ENCODE measurements around the gene ZDHHC6. TPM values are rescaled to one million over a fixed set of nuclear protein-coding genes. Genes with fewer than 3 reads are reported as not detected.

ZDHHC6 gene, protein sequence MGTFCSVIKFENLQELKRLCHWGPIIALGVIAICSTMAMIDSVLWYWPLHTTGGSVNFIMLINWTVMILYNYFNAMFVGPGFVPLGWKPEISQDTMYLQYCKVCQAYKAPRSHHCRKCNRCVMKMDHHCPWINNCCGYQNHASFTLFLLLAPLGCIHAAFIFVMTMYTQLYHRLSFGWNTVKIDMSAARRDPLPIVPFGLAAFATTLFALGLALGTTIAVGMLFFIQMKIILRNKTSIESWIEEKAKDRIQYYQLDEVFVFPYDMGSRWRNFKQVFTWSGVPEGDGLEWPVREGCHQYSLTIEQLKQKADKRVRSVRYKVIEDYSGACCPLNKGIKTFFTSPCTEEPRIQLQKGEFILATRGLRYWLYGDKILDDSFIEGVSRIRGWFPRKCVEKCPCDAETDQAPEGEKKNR
- 18.5 and 19.0 TPM in 2 replicates for polyA plus RNA-seq (2013)

DNA sequence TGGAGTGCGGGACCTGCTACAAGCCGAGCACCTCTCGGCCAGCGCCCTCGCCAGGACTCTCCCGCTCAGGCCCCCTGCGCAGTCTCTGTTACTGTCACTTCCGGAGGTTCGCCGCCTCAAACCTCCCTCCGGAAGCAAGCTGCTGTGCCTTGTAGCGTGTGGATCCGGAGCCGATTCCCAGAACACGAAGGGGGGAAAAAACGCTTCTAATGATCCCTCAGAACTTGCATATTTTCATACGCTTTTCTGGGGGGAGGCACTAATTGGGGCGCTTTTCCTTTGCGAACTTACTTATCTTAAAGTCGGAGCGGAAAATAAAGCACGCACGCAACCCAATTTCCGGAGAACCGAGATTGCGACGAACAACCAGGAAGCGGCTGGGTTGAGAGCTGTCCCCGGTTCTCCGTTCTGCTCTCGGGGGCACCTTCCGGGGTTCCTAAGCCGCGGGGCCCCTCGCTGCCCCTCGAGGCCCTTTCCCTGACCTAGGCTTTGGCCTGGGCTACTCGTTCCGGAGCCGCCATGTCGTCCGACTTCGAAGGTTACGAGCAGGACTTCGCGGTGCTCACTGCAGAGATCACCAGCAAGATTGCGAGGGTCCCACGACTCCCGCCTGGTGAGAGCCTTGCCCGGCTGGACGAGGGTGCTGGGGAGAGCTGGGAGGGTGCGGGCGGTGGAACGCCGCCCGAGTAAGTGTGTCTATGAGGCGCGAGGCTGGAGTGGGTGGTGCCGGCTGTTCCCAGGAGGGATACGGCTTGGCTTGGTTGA lies at the start of gene ZDHHC6, which contains the start of gene VTI1A:
Gene ZDHHC6, minus strand, starts transcription at position 60 of the 765 bp plus-strand sequence. CDS start 1,478 bp downstream, outside the sequence.
Gene VTI1A, plus strand, starts transcription at position 361 of the 765 bp plus-strand sequence. Its CDS starts 159 bp downstream, at position 520.
- H3K36me3 ChIP-seq (ENCODE audit: control insufficient read depth in 1 of 2, insufficient read depth in 2 of 2, low read length in 2 of 2): peaks cover 0 to 9% of the 10 kb centered on the region in 2 experiments
- peak within 1 kb of the TSS; percentile 85 for H2BK5ac ChIP-seq (ENCODE audit: low read depth, low read length, poor library complexity)
- H4K91ac ChIP-seq (ENCODE audit: low read depth, low read length): peak within 1 kb of the TSS; percentile 78
- no peaks in the 10 kb centered on the region for H3K9me3 ChIP-seq (ENCODE audit: insufficient read depth, low read depth, low read length)
- peaks cover 0 to 5% of the 10 kb centered on the region in 2 experiments for H3K4me1 ChIP-seq (ENCODE audit: control insufficient read depth in 1 of 2, insufficient read depth in 2 of 2, low read length in 2 of 2)
- no peaks in the 10 kb centered on the region for H3K27me3 ChIP-seq (ENCODE audit: insufficient read depth, low read length)
- peak within 1 kb of the TSS; percentile 96 for H4K12ac ChIP-seq (ENCODE audit: low read depth, low read length)
- H3K14ac ChIP-seq (ENCODE audit: low read length): peak within 1 kb of the TSS; percentile 92
- H3K4ac ChIP-seq (ENCODE audit: low read depth, low read length): peak within 1 kb of the TSS; percentile 97
- peak within 1 kb of the TSS; percentile 16 for H3K27ac ChIP-seq (ENCODE audit: low read depth, low read length)
- WGBS (ENCODE audit: extremely low coverage, insufficient coverage, insufficient read length): no CpG with 5 or more reads among the region's 59 CpGs
- peak within 1 kb of the TSS; percentile 99 for H2AFZ ChIP-seq (ENCODE audit: insufficient read depth, low read length, poor library complexity)
- peak within 1 kb of the TSS; percentile 81 for H2BK120ac ChIP-seq (ENCODE audit: insufficient read depth, low read length, poor library complexity)
- peak within 1 kb of the TSS; percentile 82 for H3K4me2 ChIP-seq (ENCODE audit: low read length)
- peak within 1 kb of the TSS; percentile 80 for H2AK5ac ChIP-seq (ENCODE audit: low read length)
- H3K9ac ChIP-seq (ENCODE audit: low read length): peak within 1 kb of the TSS; percentile 96
- H3K18ac ChIP-seq (ENCODE audit: low read length): peak within 1 kb of the TSS; percentile 73
- H2BK12ac ChIP-seq (ENCODE audit: low read length): no peak within 1 kb of the TSS
- DNase-seq: peak; percentile 86 to 90
- H3K4me3 ChIP-seq (ENCODE audit: low read depth, low read length): peak within 1 kb of the TSS; percentile 97
- no peak within 1 kb of the TSS for H3K23ac ChIP-seq (ENCODE audit: low read length)
- H3K79me2 ChIP-seq (ENCODE audit: control insufficient read depth, insufficient read depth, low read length, poor library complexity): peaks cover 9% of the 10 kb centered on the region
- H4K8ac ChIP-seq (ENCODE audit: low read depth, low read length): peak within 1 kb of the TSS; percentile 97
- H3K79me1 ChIP-seq (ENCODE audit: low read length): peaks cover 10% of the 10 kb centered on the region

- H3K9me3 ChIP-seq (ENCODE audit: insufficient read depth, low read depth, low read length): no peaks in the 10 kb centered on the region
Observed at GRCh38 chr10:112492736-112493135, 46.0 kb upstream of the ZDHHC6 start.

DNA sequence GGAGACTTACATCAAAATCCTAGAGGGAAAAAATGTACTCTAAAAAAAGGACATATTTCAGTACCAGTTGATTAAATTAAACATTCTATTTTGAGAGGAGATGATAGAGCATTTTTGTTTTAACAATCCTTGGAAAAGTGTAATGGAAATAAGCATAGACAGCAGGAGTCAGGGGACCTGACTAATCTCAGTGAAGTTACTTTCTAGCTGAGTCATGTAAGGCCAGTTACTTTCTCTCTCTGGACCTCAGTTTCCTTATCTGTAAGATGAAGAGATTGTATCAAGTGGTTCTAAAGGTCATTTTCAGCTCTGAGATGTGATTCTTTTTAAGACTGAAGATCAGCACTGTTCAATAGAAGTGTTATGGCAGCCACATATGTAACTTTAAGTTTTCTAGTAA lies 44.4 kb upstream of the ZDHHC6 start:
- no peak overlapping the region for H3K9ac ChIP-seq (ENCODE audit: low read length)
- no peaks in the 10 kb centered on the region for H3K79me1 ChIP-seq (ENCODE audit: low read length)
- no peak overlapping the region for H3K18ac ChIP-seq (ENCODE audit: low read length)
- H3K4ac ChIP-seq (ENCODE audit: low read depth, low read length): no peak overlapping the region
- no peaks in the 10 kb centered on the region for H3K36me3 ChIP-seq (ENCODE audit: control insufficient read depth in 1 of 2, insufficient read depth in 2 of 2, low read length in 2 of 2)
- no peak overlapping the region for H2BK120ac ChIP-seq (ENCODE audit: insufficient read depth, low read length, poor library complexity)
- H2BK5ac ChIP-seq (ENCODE audit: low read depth, low read length, poor library complexity): no peak overlapping the region
- H3K23ac ChIP-seq (ENCODE audit: low read length): no peak overlapping the region
- H3K79me2 ChIP-seq (ENCODE audit: control insufficient read depth, insufficient read depth, low read length, poor library complexity): peaks cover 2% of the 10 kb centered on the region
- H3K4me3 ChIP-seq (ENCODE audit: low read depth, low read length): no peak overlapping the region
- H4K8ac ChIP-seq (ENCODE audit: low read depth, low read length): no peak overlapping the region
- no peak overlapping the region for H3K4me2 ChIP-seq (ENCODE audit: low read length)
- no peak overlapping the region for H4K91ac ChIP-seq (ENCODE audit: low read depth, low read length)
- no peak overlapping the region for H3K14ac ChIP-seq (ENCODE audit: low read length)
- no peak overlapping the region for H2BK12ac ChIP-seq (ENCODE audit: low read length)
- no peaks in the 10 kb centered on the region for H3K27me3 ChIP-seq (ENCODE audit: insufficient read depth, low read length)
- H2AFZ ChIP-seq (ENCODE audit: insufficient read depth, low read length, poor library complexity): no peak overlapping the region
- H3K9me3 ChIP-seq (ENCODE audit: insufficient read depth, low read depth, low read length): no peaks in the 10 kb centered on the region
- H4K12ac ChIP-seq (ENCODE audit: low read depth, low read length): no peak overlapping the region
- DNase-seq: no peak
- no peak overlapping the region for H2AK5ac ChIP-seq (ENCODE audit: low read length)
- no peak overlapping the region for H3K27ac ChIP-seq (ENCODE audit: low read depth, low read length)
- no peaks in the 10 kb centered on the region for H3K4me1 ChIP-seq (ENCODE audit: control insufficient read depth in 1 of 2, insufficient read depth in 2 of 2, low read length in 2 of 2)

More at GRCh38 chr10:112492736-112493135, 46.0 kb upstream of the ZDHHC6 start:
- Histone ChIP-seq H2BK12ac (ENCODE audit: low read length) (no peak overlapping the region), H3K4me1 (ENCODE audit: control insufficient read depth in 1 of 2, insufficient read depth in 2 of 2, low read length in 2 of 2) (no peaks in the 10 kb centered on the region), H3K9ac (ENCODE audit: low read length) (no peak overlapping the region), H3K4me3 (ENCODE audit: low read depth, low read length) (no peak overlapping the region), H3K79me2 (ENCODE audit: control insufficient read depth, insufficient read depth, low read length, poor library complexity) (peaks cover 2% of the 10 kb centered on the region), H3K79me1 (ENCODE audit: low read length) (no peaks in the 10 kb centered on the region), H3K27ac (ENCODE audit: low read depth, low read length) (no peak overlapping the region), H3K36me3 (ENCODE audit: control insufficient read depth in 1 of 2, insufficient read depth in 2 of 2, low read length in 2 of 2) (no peaks in the 10 kb centered on the region), H3K14ac (ENCODE audit: low read length) (no peak overlapping the region), H4K12ac (ENCODE audit: low read depth, low read length) (no peak overlapping the region), H3K18ac (ENCODE audit: low read length) (no peak overlapping the region), H2BK5ac (ENCODE audit: low read depth, low read length, poor library complexity) (no peak overlapping the region), H2AFZ (ENCODE audit: insufficient read depth, low read length, poor library complexity) (no peak overlapping the region), H3K4me2 (ENCODE audit: low read length) (no peak overlapping the region), H4K91ac (ENCODE audit: low read depth, low read length) (no peak overlapping the region), H3K23ac (ENCODE audit: low read length) (no peak overlapping the region), H2BK120ac (ENCODE audit: insufficient read depth, low read length, poor library complexity) (no peak overlapping the region), H2AK5ac (ENCODE audit: low read length) (no peak overlapping the region), H3K27me3 (ENCODE audit: insufficient read depth, low read length) (no peaks in the 10 kb centered on the region), H4K8ac (ENCODE audit: low read depth, low read length) (no peak overlapping the region), H3K4ac (ENCODE audit: low read depth, low read length) (no peak overlapping the region)
- no peak for DNase-seq
- no CpG with 5 or more reads among the region's 6 CpGs for WGBS (ENCODE audit: extremely low coverage, insufficient coverage, insufficient read length)

DNA sequence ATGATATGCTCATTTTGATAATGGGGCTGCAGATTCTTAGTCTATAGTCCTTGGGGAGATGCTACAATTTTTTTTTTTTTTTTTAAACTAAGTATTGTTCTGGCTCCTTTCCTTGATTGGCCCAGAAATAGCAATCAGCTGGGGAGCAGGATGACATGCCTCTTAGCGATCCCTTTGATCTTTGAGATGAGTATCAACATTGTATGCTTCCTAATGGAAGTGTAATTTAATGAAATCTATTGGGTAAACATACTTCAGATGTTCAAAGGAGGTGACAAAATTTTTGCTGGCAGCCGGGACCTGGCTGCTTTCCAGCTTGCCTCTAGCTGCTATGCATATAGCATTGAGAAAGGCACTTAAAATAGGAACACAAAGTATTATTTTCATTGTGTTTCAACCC lies 43.8 kb upstream of the ZDHHC6 start:
- H2AK5ac ChIP-seq (ENCODE audit: low read length): no peak overlapping the region
- H4K8ac ChIP-seq (ENCODE audit: low read depth, low read length): no peak overlapping the region
- H3K36me3 ChIP-seq (ENCODE audit: control insufficient read depth in 1 of 2, insufficient read depth in 2 of 2, low read length in 2 of 2): no peaks in the 10 kb centered on the region
- no peak overlapping the region for H3K4ac ChIP-seq (ENCODE audit: low read depth, low read length)
- H3K23ac ChIP-seq (ENCODE audit: low read length): no peak overlapping the region
- no peak overlapping the region for H3K4me3 ChIP-seq (ENCODE audit: low read depth, low read length)
- H3K4me1 ChIP-seq (ENCODE audit: control insufficient read depth in 1 of 2, insufficient read depth in 2 of 2, low read length in 2 of 2): no peaks in the 10 kb centered on the region
- no peak overlapping the region for H2BK120ac ChIP-seq (ENCODE audit: insufficient read depth, low read length, poor library complexity)
- no peak overlapping the region for H3K27ac ChIP-seq (ENCODE audit: low read depth, low read length)
- no peak overlapping the region for H4K91ac ChIP-seq (ENCODE audit: low read depth, low read length)
- WGBS (ENCODE audit: extremely low coverage, insufficient coverage, insufficient read length): no CpG with 5 or more reads among the region's 2 CpGs
- H3K4me2 ChIP-seq (ENCODE audit: low read length): no peak overlapping the region
- no peak overlapping the region for H2AFZ ChIP-seq (ENCODE audit: insufficient read depth, low read length, poor library complexity)
- no peak for DNase-seq
- no peak overlapping the region for H3K14ac ChIP-seq (ENCODE audit: low read length)
- H3K18ac ChIP-seq (ENCODE audit: low read length): no peak overlapping the region
- H2BK12ac ChIP-seq (ENCODE audit: low read length): no peak overlapping the region
- no peak overlapping the region for H4K12ac ChIP-seq (ENCODE audit: low read depth, low read length)
- H3K27me3 ChIP-seq (ENCODE audit: insufficient read depth, low read length): no peaks in the 10 kb centered on the region
- H3K9ac ChIP-seq (ENCODE audit: low read length): no peak overlapping the region
- H2BK5ac ChIP-seq (ENCODE audit: low read depth, low read length, poor library complexity): no peak overlapping the region
- peaks cover 2% of the 10 kb centered on the region for H3K79me2 ChIP-seq (ENCODE audit: control insufficient read depth, insufficient read depth, low read length, poor library complexity)
- H3K9me3 ChIP-seq (ENCODE audit: insufficient read depth, low read depth, low read length): no peaks in the 10 kb centered on the region
- no peaks in the 10 kb centered on the region for H3K79me1 ChIP-seq (ENCODE audit: low read length)

Data from trophoblast cell (in vitro differentiated cells and primary cell).